Tibial nerve (tissue), 4 donors: ENCODE results near the gene TLE1.

ENCODE experiments used
- EP300 ChIP-seq, 2 donors: sonication (generic); formaldehyde crosslinking; IDR thresholded peaks; one replicate each; pipeline ENCODE4 v1.6.1; 2017; ENCODE audit warnings: antibody characterized with exemption in 2 of 2, mild to moderate bottlenecking in 1 of 2
- POLR2A ChIP-seq, 2 donors: fragments of 450-650 bp; IDR thresholded peaks; one replicate each; pipeline ENCODE4 v1.6.1; 2017; ENCODE audit warnings: antibody characterized with exemption in 2 of 2, mild to moderate bottlenecking in 2 of 2, moderate library complexity in 2 of 2
- TF ChIP-seq, protein P1 (sequence below), 5 experiments: fragments of 200-600 bp in 3 of 5; fragments of 450-650 bp in 2 of 5; sonication (generic) in 3 of 5; IDR thresholded peaks; one replicate each; pipeline ENCODE4 v1.5.1; 2016 to 2019; ENCODE audit warnings: antibody characterized with exemption in 5 of 5, mild to moderate bottlenecking in 3 of 5, moderate library complexity in 2 of 5

- TF ChIP-seq, protein P1, sequence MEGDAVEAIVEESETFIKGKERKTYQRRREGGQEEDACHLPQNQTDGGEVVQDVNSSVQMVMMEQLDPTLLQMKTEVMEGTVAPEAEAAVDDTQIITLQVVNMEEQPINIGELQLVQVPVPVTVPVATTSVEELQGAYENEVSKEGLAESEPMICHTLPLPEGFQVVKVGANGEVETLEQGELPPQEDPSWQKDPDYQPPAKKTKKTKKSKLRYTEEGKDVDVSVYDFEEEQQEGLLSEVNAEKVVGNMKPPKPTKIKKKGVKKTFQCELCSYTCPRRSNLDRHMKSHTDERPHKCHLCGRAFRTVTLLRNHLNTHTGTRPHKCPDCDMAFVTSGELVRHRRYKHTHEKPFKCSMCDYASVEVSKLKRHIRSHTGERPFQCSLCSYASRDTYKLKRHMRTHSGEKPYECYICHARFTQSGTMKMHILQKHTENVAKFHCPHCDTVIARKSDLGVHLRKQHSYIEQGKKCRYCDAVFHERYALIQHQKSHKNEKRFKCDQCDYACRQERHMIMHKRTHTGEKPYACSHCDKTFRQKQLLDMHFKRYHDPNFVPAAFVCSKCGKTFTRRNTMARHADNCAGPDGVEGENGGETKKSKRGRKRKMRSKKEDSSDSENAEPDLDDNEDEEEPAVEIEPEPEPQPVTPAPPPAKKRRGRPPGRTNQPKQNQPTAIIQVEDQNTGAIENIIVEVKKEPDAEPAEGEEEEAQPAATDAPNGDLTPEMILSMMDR (IDR thresholded peaks at IDR 0.05) = no peak
- TF ChIP-seq POLR2A (IDR thresholded peaks at IDR 0.05) = no peak
- TF ChIP-seq EP300 (IDR thresholded peaks at IDR 0.05) = no peak
Measured at GRCh38 chr9:81683238-81683637, 6.1 kb downstream of the TLE1 start.
